Measurements from ENCODE around the gene CCT7. TPM values are rescaled to one million over a fixed set of nuclear protein-coding genes. Genes with fewer than 3 reads are reported as not detected.

Gene CCT7
- total RNA-seq, 1 donor from 2014 or later, result 188 TPM

DNA sequence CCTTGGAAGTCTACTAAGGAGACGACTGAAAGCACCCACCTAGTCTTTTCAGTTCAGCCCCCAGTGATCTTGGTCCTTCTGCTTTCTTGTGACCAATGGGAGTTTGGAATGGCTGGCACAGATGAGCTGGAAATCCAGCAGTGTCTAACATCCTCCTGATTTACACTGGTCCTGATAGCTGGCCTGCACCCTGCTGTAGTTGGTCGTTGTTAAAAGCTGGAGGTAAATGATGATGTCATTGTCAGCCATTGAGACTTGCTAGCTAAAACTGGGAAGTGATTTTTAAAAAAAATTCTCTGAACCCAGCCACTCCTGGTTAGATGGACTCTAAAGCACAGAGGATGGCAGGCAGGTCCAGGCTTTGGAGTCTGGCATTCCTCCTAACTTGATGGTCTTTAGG is 19.3 kb downstream of the CCT7 start:
- DNase-seq (ENCODE audit: extremely low spot score in 2 of 2), result no peak
- Histone ChIP-seq H3K27me3 (no peaks in the 10 kb centered on the region), H3K9me3 (no peaks in the 10 kb centered on the region), H3K36me3 (peaks cover 0 to 55% of the 10 kb centered on the region in 2 donors), H3K4me1 (no peaks in the 10 kb centered on the region), H3K4me3 (no peak overlapping the region), H3K27ac (no peak overlapping the region)
- TF ChIP-seq POLR2AphosphoS5 (IDR thresholded peaks at IDR 0.05; ENCODE audit: insufficient read depth in 1 of 2, low read depth in 1 of 2), result no peak
- TF ChIP-seq CTCF (IDR thresholded peaks at IDR 0.05), result no peak
- TF ChIP-seq POLR2A (IDR thresholded peaks at IDR 0.05), result no peak
- intact Hi-C loops (cut with DNase I), result no loop called here

- DNase-seq (ENCODE audit: extremely low spot score in 2 of 2), result no peak
- intact Hi-C loops (cut with DNase I), result no loop called here
- Histone ChIP-seq H3K36me3 (peaks cover 0 to 50% of the 10 kb centered on the region in 2 donors), H3K27me3 (no peaks in the 10 kb centered on the region), H3K9me3 (no peaks in the 10 kb centered on the region), H3K4me3 (no peak overlapping the region), H3K4me1 (no peaks in the 10 kb centered on the region), H3K27ac (no peak overlapping the region)
- TF ChIP-seq POLR2A (IDR thresholded peaks at IDR 0.05) (no peak), POLR2AphosphoS5 (IDR thresholded peaks at IDR 0.05; ENCODE audit: insufficient read depth in 1 of 2, low read depth in 1 of 2) (no peak), CTCF (IDR thresholded peaks at IDR 0.05) (no peak)
Measured at GRCh38 chr2:73253901-73254300, 19.8 kb downstream of the CCT7 start.

DNA sequence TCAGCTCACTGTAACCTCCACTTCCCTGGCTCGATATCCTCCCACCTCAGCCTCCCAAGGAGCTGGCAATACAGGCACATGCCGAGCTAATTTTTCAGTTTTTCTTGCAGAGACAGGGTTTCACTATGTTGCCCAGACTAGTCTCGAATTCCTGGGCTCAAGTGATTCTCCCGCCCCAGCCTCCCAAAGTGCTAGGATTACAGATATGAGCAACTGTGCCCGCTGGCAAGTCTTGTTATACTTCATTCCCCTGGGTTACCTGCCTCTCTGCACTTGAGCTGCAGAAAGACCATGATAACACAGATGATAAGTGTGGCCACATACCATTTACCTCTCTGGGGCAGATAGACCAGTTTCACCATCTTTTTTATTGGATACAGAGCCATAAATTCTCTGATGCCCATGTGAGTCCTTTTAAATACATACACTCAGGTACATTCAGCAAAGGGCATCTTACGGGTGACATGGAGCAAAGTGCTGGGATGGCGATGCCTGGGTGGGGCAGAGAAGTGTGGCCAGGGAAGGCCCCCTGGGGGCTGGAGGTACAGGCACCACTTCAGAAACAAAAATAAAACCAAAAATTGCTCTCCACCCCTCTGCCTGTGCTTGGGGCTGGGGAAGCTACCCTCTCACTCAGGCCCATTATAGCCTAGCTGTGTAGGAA is 20.4 kb downstream of the CCT7 start:
- Histone ChIP-seq H3K4me3 (no peak overlapping the region), H3K9me3 (no peaks in the 10 kb centered on the region), H3K27ac (no peak overlapping the region), H3K36me3 (peaks cover 0 to 44% of the 10 kb centered on the region in 2 donors), H3K4me1 (no peaks in the 10 kb centered on the region), H3K27me3 (no peaks in the 10 kb centered on the region)
- intact Hi-C loops (cut with DNase I), result no loop called here
- TF ChIP-seq CTCF (IDR thresholded peaks at IDR 0.05) (no peak), POLR2AphosphoS5 (IDR thresholded peaks at IDR 0.05; ENCODE audit: insufficient read depth in 1 of 2, low read depth in 1 of 2) (no peak), POLR2A (IDR thresholded peaks at IDR 0.05) (no peak)
- no peak for DNase-seq (ENCODE audit: extremely low spot score in 2 of 2)

DNA sequence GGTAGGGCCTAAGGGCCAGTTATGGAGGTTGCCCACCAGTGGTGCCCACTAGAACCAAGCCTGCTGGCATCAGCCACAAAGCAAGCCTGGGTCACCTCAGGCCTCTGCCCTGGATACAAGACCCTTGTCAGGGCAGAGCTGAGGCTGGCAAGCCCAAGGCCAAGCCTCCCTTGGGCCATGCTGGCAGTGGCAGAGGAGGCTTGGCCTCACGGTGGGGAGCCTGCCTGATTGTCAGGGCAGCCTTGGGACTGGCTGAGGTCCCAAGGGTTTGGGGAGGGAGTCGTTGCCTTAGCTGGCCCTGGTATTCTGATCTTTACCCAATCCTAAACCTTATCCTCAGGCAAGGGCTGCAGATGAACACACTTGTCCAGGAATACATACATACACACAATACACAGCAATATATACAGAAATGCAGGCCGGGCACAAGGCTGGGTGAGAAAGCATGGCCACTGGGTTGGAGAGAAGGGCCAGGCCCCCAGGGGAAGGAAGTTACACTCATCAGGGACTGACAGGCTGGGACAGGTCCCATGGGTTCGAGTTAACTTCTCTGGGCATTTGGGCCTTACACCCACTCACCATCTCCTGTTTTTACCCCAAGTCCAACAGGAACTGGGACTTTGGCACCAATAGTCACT is 21.0 kb downstream of the CCT7 start:
- intact Hi-C loops (cut with DNase I), result no loop called here
- H3K36me3 ChIP-seq, result peaks cover 0 to 38% of the 10 kb centered on the region in 2 donors
- no peak overlapping the region for H3K4me3 ChIP-seq

More for the DNA sequence above, 21.0 kb downstream of the CCT7 start:
- Histone ChIP-seq H3K4me1 (no peaks in the 10 kb centered on the region), H3K27ac (no peak overlapping the region), H3K9me3 (no peaks in the 10 kb centered on the region), H3K27me3 (no peaks in the 10 kb centered on the region)
- no peak for DNase-seq (ENCODE audit: extremely low spot score in 2 of 2)
- TF ChIP-seq POLR2AphosphoS5 (IDR thresholded peaks at IDR 0.05; ENCODE audit: insufficient read depth in 1 of 2, low read depth in 1 of 2) (no peak), CTCF (IDR thresholded peaks at IDR 0.05) (no peak), POLR2A (IDR thresholded peaks at IDR 0.05) (no peak)
